Measurements from ENCODE around the gene STXBP6. TPM values are rescaled to one million over a fixed set of nuclear protein-coding genes. Genes with fewer than 3 reads are reported as not detected.

The STXBP6 gene
- total and polyA plus RNA-seq, 10 of the 15 experiments (the other 5 are each of a cell fraction or from before 2014, with no cell fraction given): 1.2 to 47.3 (median 1.9) TPM

- 0% methylated on average over 1 of the region's 1 CpG for WGBS (ENCODE audit: insufficient coverage, insufficient replicate concordance, low lambda C conversion rate, missing lambda C conversion rate)
- CTCF ChIA-PET: interaction anchor here (1.3 kb wide), 1 partner anchor 8 kb away, joined by 3 read pairs; no protein-coding TSS in a partner anchor
- BruUV-seq (replicated peaks): no TSS peak
- Histone ChIP-seq H2AFZ (ENCODE audit: control insufficient read depth, low read depth, low read length) (no peak overlapping the region), H4K20me1 (ENCODE audit: control insufficient read depth, insufficient read depth) (no peaks in the 10 kb centered on the region), H3K27ac (ENCODE audit: control insufficient read depth, insufficient read depth) (no peak overlapping the region), H3K9ac (ENCODE audit: control insufficient read depth, insufficient read depth, low read length) (no peak overlapping the region), H3K4me1 (ENCODE audit: control insufficient read depth, insufficient read depth, low read length) (no peaks in the 10 kb centered on the region), H3K4me2 (ENCODE audit: control insufficient read depth, insufficient read depth) (no peak overlapping the region), H3K36me3 (ENCODE audit: control insufficient read depth in 2 of 2, insufficient read depth in 2 of 2, low read length in 1 of 2) (no peaks in the 10 kb centered on the region), H3K27me3 (replicated peaks in 1 of 2; ENCODE audit: control insufficient read depth in 2 of 2, insufficient read depth in 2 of 2, low read length in 1 of 2) (no peaks in the 10 kb centered on the region), H3K4me3 (no peak overlapping the region), H3K9me3 (replicated peaks; ENCODE audit: control insufficient read depth, insufficient read depth, low read length) (no peaks in the 10 kb centered on the region), H3K79me2 (ENCODE audit: control insufficient read depth, insufficient read depth, low read length) (no peaks in the 10 kb centered on the region)
- RAD21 ChIA-PET (ENCODE audit: unreplicated experiment): interaction anchor here (1.1 kb wide), 1 partner anchor 16 kb away, joined by 3 read pairs; no protein-coding TSS in a partner anchor
- no peak for ATAC-seq
- no peak for FAIRE-seq
- no peak for DNase-seq (ENCODE audit: low read depth, low spot score)
- POLR2A ChIA-PET: no interaction called here
- in situ Hi-C loops (cut with MboI): no loop called here
- intact Hi-C loops (cut with micrococcal nuclease; ENCODE audit: unreplicated experiment): no loop called here
- TF ChIP-seq CHD1 (IDR thresholded peaks at IDR 0.05; ENCODE audit: low read depth, low read length): no peak
- TF ChIP-seq CEBPZ (IDR thresholded peaks at IDR 0.05; ENCODE audit: low read depth, low read length): no peak
- no peak for TF ChIP-seq BHLHE40 (IDR thresholded peaks at IDR 0.05; ENCODE audit: borderline replicate concordance in 1 of 2, low read depth in 2 of 2, low read length in 1 of 2)
- TF ChIP-seq, protein P1, sequence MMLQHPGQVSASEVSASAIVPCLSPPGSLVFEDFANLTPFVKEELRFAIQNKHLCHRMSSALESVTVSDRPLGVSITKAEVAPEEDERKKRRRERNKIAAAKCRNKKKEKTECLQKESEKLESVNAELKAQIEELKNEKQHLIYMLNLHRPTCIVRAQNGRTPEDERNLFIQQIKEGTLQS (IDR thresholded peaks at IDR 0.05; ENCODE audit: borderline replicate concordance, extremely low read depth, low read depth, low read length): no peak
- TF ChIP-seq TAF1 (IDR thresholded peaks at IDR 0.05; ENCODE audit: borderline replicate concordance, low read depth, low read length): no peak
- TF ChIP-seq FOXK2 (IDR thresholded peaks at IDR 0.05): no peak
- TF ChIP-seq EED (IDR thresholded peaks at IDR 0.05; ENCODE audit: low read depth): no peak
- no peak for TF ChIP-seq CTCF (IDR thresholded peaks at IDR 0.05 in 2 of 3, conservative IDR thresholded peaks at IDR 0.05 in 1 of 3; ENCODE audit: control insufficient read depth in 2 of 3, extremely low read depth in 1 of 3, insufficient read depth in 1 of 3, low read depth in 3 of 3, low read length in 3 of 3)
- TF ChIP-seq CREB1 (IDR thresholded peaks at IDR 0.05; ENCODE audit: low read depth): no peak
- TF ChIP-seq SMARCA5 (IDR thresholded peaks at IDR 0.05): no peak
- TF ChIP-seq, protein P2, sequence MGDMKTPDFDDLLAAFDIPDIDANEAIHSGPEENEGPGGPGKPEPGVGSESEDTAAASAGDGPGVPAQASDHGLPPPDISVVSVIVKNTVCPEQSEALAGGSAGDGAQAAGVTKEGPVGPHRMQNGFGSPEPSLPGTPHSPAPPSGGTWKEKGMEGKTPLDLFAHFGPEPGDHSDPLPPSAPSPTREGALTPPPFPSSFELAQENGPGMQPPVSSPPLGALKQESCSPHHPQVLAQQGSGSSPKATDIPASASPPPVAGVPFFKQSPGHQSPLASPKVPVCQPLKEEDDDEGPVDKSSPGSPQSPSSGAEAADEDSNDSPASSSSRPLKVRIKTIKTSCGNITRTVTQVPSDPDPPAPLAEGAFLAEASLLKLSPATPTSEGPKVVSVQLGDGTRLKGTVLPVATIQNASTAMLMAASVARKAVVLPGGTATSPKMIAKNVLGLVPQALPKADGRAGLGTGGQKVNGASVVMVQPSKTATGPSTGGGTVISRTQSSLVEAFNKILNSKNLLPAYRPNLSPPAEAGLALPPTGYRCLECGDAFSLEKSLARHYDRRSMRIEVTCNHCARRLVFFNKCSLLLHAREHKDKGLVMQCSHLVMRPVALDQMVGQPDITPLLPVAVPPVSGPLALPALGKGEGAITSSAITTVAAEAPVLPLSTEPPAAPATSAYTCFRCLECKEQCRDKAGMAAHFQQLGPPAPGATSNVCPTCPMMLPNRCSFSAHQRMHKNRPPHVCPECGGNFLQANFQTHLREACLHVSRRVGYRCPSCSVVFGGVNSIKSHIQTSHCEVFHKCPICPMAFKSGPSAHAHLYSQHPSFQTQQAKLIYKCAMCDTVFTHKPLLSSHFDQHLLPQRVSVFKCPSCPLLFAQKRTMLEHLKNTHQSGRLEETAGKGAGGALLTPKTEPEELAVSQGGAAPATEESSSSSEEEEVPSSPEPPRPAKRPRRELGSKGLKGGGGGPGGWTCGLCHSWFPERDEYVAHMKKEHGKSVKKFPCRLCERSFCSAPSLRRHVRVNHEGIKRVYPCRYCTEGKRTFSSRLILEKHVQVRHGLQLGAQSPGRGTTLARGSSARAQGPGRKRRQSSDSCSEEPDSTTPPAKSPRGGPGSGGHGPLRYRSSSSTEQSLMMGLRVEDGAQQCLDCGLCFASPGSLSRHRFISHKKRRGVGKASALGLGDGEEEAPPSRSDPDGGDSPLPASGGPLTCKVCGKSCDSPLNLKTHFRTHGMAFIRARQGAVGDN (IDR thresholded peaks at IDR 0.05): no peak
- TF ChIP-seq TARDBP (IDR thresholded peaks at IDR 0.05; ENCODE audit: borderline replicate concordance): no peak
- TF ChIP-seq CHD2 (IDR thresholded peaks at IDR 0.05; ENCODE audit: borderline replicate concordance, low read depth, low read length): no peak
- no peak for TF ChIP-seq RAD51 (IDR thresholded peaks at IDR 0.05)
- SMC1A ChIA-PET (ENCODE audit: uncharacterized antibody, unreplicated experiment): interaction anchor here (0.7 to 1.2 kb wide), 2 partner anchors 9 to 16 kb away, joined by 3 read pairs; no protein-coding TSS in a partner anchor
Observed at GRCh38 chr14:24783791-24784190, 266.2 kb downstream of the STXBP6 start.
